Right cardiac atrium (tissue), 5 donors: ENCODE results near the gene STAMBP. TPM values are rescaled to one million over a fixed set of nuclear protein-coding genes. Genes with fewer than 3 reads are reported as not detected.

ENCODE experiments used
- ATAC-seq, 2 donors: fragments of 200-7000 bp; cut with Tn5 transposase; one replicate each; pipeline versions ENCODE4 v1.8.0 to v1.9.1; 2020; ENCODE audit warnings: moderate library complexity in 2 of 2, mild to moderate bottlenecking in 1 of 2
- DNase-seq, 3 donors: peaks; one replicate each; pipeline ENCODE4 v3.0.0-alpha.2; 2020
- H3K27ac ChIP-seq: one replicate; pipeline ENCODE4 v1.5.1; 2013; ENCODE audit warnings: mild to moderate bottlenecking, low read length, control low read depth, moderate library complexity
- H3K27me3 ChIP-seq: one replicate; pipeline ENCODE4 v1.6.1; 2013; ENCODE audit not compliant: control insufficient read depth, insufficient read depth
- H3K4me1 ChIP-seq: one replicate; pipeline ENCODE4 v1.6.1; 2013; ENCODE audit warnings: low read length; ENCODE audit not compliant: control insufficient read depth, insufficient read depth
- H3K4me3 ChIP-seq: one replicate; pipeline ENCODE4 v1.5.1; 2013; ENCODE audit warnings: low read length, control low read depth
- H3K9me3 ChIP-seq: one replicate; pipeline ENCODE4 v1.6.1; 2013; ENCODE audit warnings: low read length; ENCODE audit not compliant: control insufficient read depth
- WGBS: extraction: QIAGEN DNeasy Blood & Tissue Kit; methylation state at CpG from one replicate; pipeline ENCODE4 v1.1.7; 2013; 5-methylcytosine and 5-hydroxymethylcytosine counted together
- intact Hi-C, 4 donors: fragments of 100-400 bp; cut with DNase I; formaldehyde crosslinking; loops; one replicate each; pipeline versions ENCODE4 v1.11.0 to v1.14.0; 2022 to 2023
- polyA plus RNA-seq: library from polyadenylated mRNA; stranded (reverse); fragments of 200-250 nt; gene quantifications from one replicate; pipeline ENCODE4 v1.2.3, GENCODE V29; 2013
- total RNA-seq, 4 donors: library from RNA; stranded (reverse); fragmentation: NEBNext Ultra II Directional; extraction: Animal tissue kit (Norgen Biotek cat#: 25700); gene quantifications; one replicate each; pipeline ENCODE4 v1.2.1, GENCODE V29; 2021
- donor health status: healthy with polysubstance abuse.
- donor health status: DM: no; HTN: yes; CAD: no.
- donor health status: DM: no; HTN: no; CAD: no.
- donor health status: DM: no; HTN: yes; CAD: no; lungs with severe emphysema.
- donor health status: DM: yes; HTN: yes; CAD: no.

STAMBP gene
- total and polyA plus RNA-seq, 5 donors = 33.6 to 48.0 (median 39.8) TPM

GRCh38 chr2:73822276-73822675 is 6.5 kb upstream of the STAMBP start:
- DNase-seq (no peak), ATAC-seq (no peak)
- Histone ChIP-seq H3K4me1 (no peaks in the 10 kb centered on the region), H3K9me3 (no peaks in the 10 kb centered on the region), H3K27me3 (peaks cover 3% of the 10 kb centered on the region), H3K27ac (no peak overlapping the region), H3K4me3 (no peak overlapping the region)
- 57% methylated on average over 1 of the region's 1 CpG for WGBS
- intact Hi-C loops = loop anchor here in 1 of 4 donors (10.0 kb wide), 3 partner anchors 103 to 513 kb away; partner anchors contain the start of genes DGUOK and TET3

- H3K9me3 ChIP-seq = no peaks in the 10 kb centered on the region
- peaks cover 2% of the 10 kb centered on the region for H3K27me3 ChIP-seq
- no peak for ATAC-seq
- no peak for DNase-seq
- H3K4me3 ChIP-seq = no peak overlapping the region
- H3K27ac ChIP-seq = no peak overlapping the region
- intact Hi-C loops = loop anchor here in 1 of 4 donors (10.0 kb wide), 3 partner anchors 102 to 512 kb away; partner anchors contain the start of genes DGUOK and TET3
- H3K4me1 ChIP-seq = no peaks in the 10 kb centered on the region
- WGBS = 80% methylated on average over 2 of the region's 2 CpGs
Measured at GRCh38 chr2:73822991-73823390, 5.8 kb upstream of the STAMBP start.

GRCh38 chr2:73823416-73823815 is 5.3 kb upstream of the STAMBP start:
- no peak overlapping the region for H3K27ac ChIP-seq
- H3K27me3 ChIP-seq = no peaks in the 10 kb centered on the region
- no peak for ATAC-seq
- intact Hi-C loops = loop anchor here in 1 of 4 donors (10.0 kb wide), 3 partner anchors 101 to 511 kb away; partner anchors contain the start of genes DGUOK and TET3
- no peak overlapping the region for H3K4me3 ChIP-seq
- no peak for DNase-seq
- 37% methylated on average over 2 of the region's 2 CpGs for WGBS
- H3K4me1 ChIP-seq = no peaks in the 10 kb centered on the region
- no peaks in the 10 kb centered on the region for H3K9me3 ChIP-seq

GRCh38 chr2:73823916-73824523 is 4.7 kb upstream of the STAMBP start:
- no peak for DNase-seq
- Histone ChIP-seq H3K4me1 (no peaks in the 10 kb centered on the region), H3K9me3 (no peaks in the 10 kb centered on the region), H3K27me3 (no peaks in the 10 kb centered on the region), H3K27ac (no peak overlapping the region), H3K4me3 (no peak overlapping the region)
- intact Hi-C loops = loop anchor here in 1 of 4 donors (10.0 kb wide), 3 partner anchors 101 to 511 kb away; partner anchors contain the start of genes DGUOK and TET3
- peak in 1 of 2 donors; percentile 28 for ATAC-seq
- WGBS = 9% methylated on average over 3 of the region's 3 CpGs

GRCh38 chr2:73825408-73825807 is 3.4 kb upstream of the STAMBP start:
- H3K4me1 ChIP-seq = no peaks in the 10 kb centered on the region
- no peak for DNase-seq
- no peaks in the 10 kb centered on the region for H3K9me3 ChIP-seq
- H3K27ac ChIP-seq = no peak overlapping the region
- intact Hi-C loops = loop anchor here in 1 of 4 donors (10.0 kb wide), 3 partner anchors 99 to 509 kb away; partner anchors contain the start of genes DGUOK and TET3
- H3K27me3 ChIP-seq = no peaks in the 10 kb centered on the region
- no peak for ATAC-seq
- WGBS = 68% methylated on average over 4 of the region's 4 CpGs
- H3K4me3 ChIP-seq = no peak overlapping the region

- whole genome bisulfite sequencing = 46% methylated on average over 2 of the region's 2 CpGs
- Histone ChIP-seq H3K4me1 (no peaks in the 10 kb centered on the region), H3K27me3 (no peaks in the 10 kb centered on the region), H3K27ac (no peak overlapping the region), H3K9me3 (no peaks in the 10 kb centered on the region), H3K4me3 (no peak overlapping the region)
- intact Hi-C loops = loop anchor here in 1 of 4 donors (10.0 kb wide), 3 partner anchors 98 to 508 kb away; partner anchors contain the start of genes DGUOK and TET3
- no peak for ATAC-seq
- no peak for DNase-seq
Measured at GRCh38 chr2:73827018-73827417, 1.7 kb upstream of the STAMBP start.

- H3K4me3 ChIP-seq = peak overlapping the region; percentile 73
- ATAC-seq (no peak), DNase-seq (no peak)
- H3K4me1 ChIP-seq = peaks cover 3% of the 10 kb centered on the region
- intact Hi-C loops = loop anchor here in 1 of 4 donors (10.0 kb wide), 3 partner anchors 97 to 507 kb away; partner anchors contain the start of genes DGUOK and TET3
- H3K27me3 ChIP-seq = no peaks in the 10 kb centered on the region
- 78% methylated on average over 9 of the region's 9 CpGs for WGBS
- H3K9me3 ChIP-seq = no peaks in the 10 kb centered on the region
- H3K27ac ChIP-seq = no peak overlapping the region
Measured at GRCh38 chr2:73827660-73828388, 937 bp upstream of the STAMBP start.

- peak overlapping the region; percentile 73 for H3K4me3 ChIP-seq
- no peak for ATAC-seq
- WGBS = 62% methylated on average over 4 of the region's 4 CpGs
- H3K27me3 ChIP-seq = no peaks in the 10 kb centered on the region
- DNase-seq = no peak
- intact Hi-C loops = loop anchor here in 1 of 4 donors (10.0 kb wide), 3 partner anchors 96 to 506 kb away; partner anchors contain the start of genes DGUOK and TET3
- peaks cover 3% of the 10 kb centered on the region for H3K4me1 ChIP-seq
- no peak overlapping the region for H3K27ac ChIP-seq
- no peaks in the 10 kb centered on the region for H3K9me3 ChIP-seq
Measured at GRCh38 chr2:73828389-73828817, 358 bp upstream of the STAMBP start.

- 85% methylated on average over 11 of the region's 11 CpGs for WGBS
- Histone ChIP-seq H3K4me1 (peaks cover 3% of the 10 kb centered on the region), H3K4me3 (no peak overlapping the region), H3K27ac (no peak overlapping the region), H3K27me3 (no peaks in the 10 kb centered on the region), H3K9me3 (no peaks in the 10 kb centered on the region)
- DNase-seq (no peak), ATAC-seq (no peak)
- intact Hi-C loops = no loop called here
Measured at GRCh38 chr2:73830871-73831401, 2.2 kb downstream of the STAMBP start.

- peaks cover 3% of the 10 kb centered on the region for H3K4me1 ChIP-seq
- ATAC-seq (no peak), DNase-seq (no peak)
- H3K27me3 ChIP-seq = no peaks in the 10 kb centered on the region
- H3K27ac ChIP-seq = no peak overlapping the region
- intact Hi-C loops = no loop called here
- H3K4me3 ChIP-seq = no peak overlapping the region
- H3K9me3 ChIP-seq = no peaks in the 10 kb centered on the region
Measured at GRCh38 chr2:73832930-73833329, 4.2 kb downstream of the STAMBP start.
